ENCODE data around the gene WDFY2. TPM values are rescaled to one million over a fixed set of nuclear protein-coding genes. Genes with fewer than 3 reads are reported as not detected.
A peak's percentile ranks its signal among the peaks of the same experiment; 100 is the strongest.
"Not testable (repeated sequence)": the region's sequence is repeated elsewhere in the genome, so short reads cannot be mapped to it uniquely, and the experiment has no call there.

WDFY2 gene
- total and polyA plus RNA-seq, 4 donors = 4.6 to 27.3 (median 10.9) TPM

GRCh38 chr13:51590231-51590970, 6.1 kb downstream of the WDFY2 start:
- no peak for ATAC-seq (ENCODE audit: insufficient read depth, low FRiP score)

GRCh38 chr13:51590971-51591627, 6.8 kb downstream of the WDFY2 start:
- Histone ChIP-seq H3K9me3 (ENCODE audit: control insufficient read depth in 4 of 4, insufficient read depth in 3 of 4, low read length in 3 of 4) (no peaks in the 10 kb centered on the region), H3K36me3 (ENCODE audit: control insufficient read depth in 4 of 4, insufficient read depth in 4 of 4, low read length in 4 of 4) (no peaks in the 10 kb centered on the region), H3K9ac (ENCODE audit: insufficient read depth in 1 of 2, low read length in 2 of 2) (no peak overlapping the region), H3K4me1 (ENCODE audit: control insufficient read depth in 5 of 5, insufficient read depth in 5 of 5, low read length in 5 of 5) (peaks cover 0 to 26% (median 9%) of the 10 kb centered on the region in 5 donors), H3K27me3 (ENCODE audit: control insufficient read depth in 3 of 3, insufficient read depth in 3 of 3, low read length in 2 of 3) (no peaks in the 10 kb centered on the region), H3K27ac (ENCODE audit: low read depth in 1 of 2, low read length in 1 of 2) (peak overlapping the region in 1 of 2 donors; percentile 65), H3K4me3 (no peak overlapping the region)
- 27 to 33% methylated on average over 4 of the region's 4 CpGs for WGBS, 2 donors
- ATAC-seq (ENCODE audit: insufficient read depth, low FRiP score) = peak; percentile 80
- no peak for TF ChIP-seq CTCF (IDR thresholded peaks at IDR 0.05; ENCODE audit: control extremely low read depth, extremely low read depth)
- DNase-seq = peak; percentile 17 to 77 (median 71)

More at GRCh38 chr13:51590231-51590970, 6.1 kb downstream of the WDFY2 start:
- H3K9ac ChIP-seq (ENCODE audit: insufficient read depth in 1 of 2, low read length in 2 of 2) = peak overlapping the region in 1 of 2 donors; percentile 6
- 28 to 39% methylated on average over 1 of the region's 1 CpG for WGBS, 2 donors
- H3K27me3 ChIP-seq (ENCODE audit: control insufficient read depth in 3 of 3, insufficient read depth in 3 of 3, low read length in 2 of 3) = no peaks in the 10 kb centered on the region
- H3K27ac ChIP-seq (ENCODE audit: low read depth in 1 of 2, low read length in 1 of 2) = peak overlapping the region in 1 of 2 donors; percentile 25
- no peak for TF ChIP-seq CTCF (IDR thresholded peaks at IDR 0.05; ENCODE audit: control extremely low read depth, extremely low read depth)
- DNase-seq = no peak
- H3K9me3 ChIP-seq (ENCODE audit: control insufficient read depth in 4 of 4, insufficient read depth in 3 of 4, low read length in 3 of 4) = no peaks in the 10 kb centered on the region
- H3K4me1 ChIP-seq (ENCODE audit: control insufficient read depth in 5 of 5, insufficient read depth in 5 of 5, low read length in 5 of 5) = peaks cover 0 to 32% (median 9%) of the 10 kb centered on the region in 5 donors
- no peak overlapping the region for H3K4me3 ChIP-seq
- H3K36me3 ChIP-seq (ENCODE audit: control insufficient read depth in 4 of 4, insufficient read depth in 4 of 4, low read length in 4 of 4) = no peaks in the 10 kb centered on the region

GRCh38 chr13:51591938-51592337, 7.7 kb downstream of the WDFY2 start:
- Histone ChIP-seq H3K27ac (ENCODE audit: low read depth in 1 of 2, low read length in 1 of 2) (peak overlapping the region in 1 of 2 donors; percentile 52), H3K4me1 (ENCODE audit: control insufficient read depth in 5 of 5, insufficient read depth in 5 of 5, low read length in 5 of 5) (peaks cover 0 to 25% (median 9%) of the 10 kb centered on the region in 5 donors)
- not testable (repeated sequence) for H3K9ac ChIP-seq (ENCODE audit: insufficient read depth in 1 of 2, low read length in 2 of 2); ATAC-seq (ENCODE audit: insufficient read depth, low FRiP score); H3K9me3 ChIP-seq (ENCODE audit: control insufficient read depth in 4 of 4, insufficient read depth in 3 of 4, low read length in 3 of 4); H3K27me3 ChIP-seq (ENCODE audit: control insufficient read depth in 3 of 3, insufficient read depth in 3 of 3, low read length in 2 of 3); H3K36me3 ChIP-seq (ENCODE audit: control insufficient read depth in 4 of 4, insufficient read depth in 4 of 4, low read length in 4 of 4); H3K4me3 ChIP-seq; DNase-seq
- WGBS, 2 donors = 98 to 100% methylated on average over 1 of the region's 1 CpG

DNA sequence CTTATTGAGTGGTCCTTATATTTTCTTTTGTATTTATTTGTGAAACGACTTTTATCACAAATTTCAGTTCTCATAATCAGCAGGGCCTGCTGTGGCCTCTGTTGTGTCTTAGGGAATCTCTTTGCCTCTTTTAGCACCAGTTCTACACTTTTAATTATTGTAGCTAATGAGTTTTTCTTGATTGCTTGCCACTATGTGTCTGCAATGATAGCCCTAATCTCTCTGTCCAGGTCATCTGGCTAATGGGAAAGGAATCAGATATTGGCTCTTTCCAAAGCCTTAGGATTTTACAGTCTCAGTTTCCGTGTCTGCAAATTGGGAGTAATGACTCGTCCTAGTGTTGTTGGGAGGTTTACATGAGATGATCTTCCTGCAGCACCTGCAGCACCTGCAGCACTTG, 10.2 kb downstream of the WDFY2 start:
- no peak overlapping the region for H3K9ac ChIP-seq (ENCODE audit: insufficient read depth in 1 of 2, low read length in 2 of 2)
- H3K4me1 ChIP-seq (ENCODE audit: control insufficient read depth in 5 of 5, insufficient read depth in 5 of 5, low read length in 5 of 5) = peaks cover 0 to 25% (median 3%) of the 10 kb centered on the region in 5 donors
- H3K9me3 ChIP-seq (ENCODE audit: control insufficient read depth in 4 of 4, insufficient read depth in 3 of 4, low read length in 3 of 4) = no peaks in the 10 kb centered on the region
- H3K4me3 ChIP-seq = no peak overlapping the region
- no peaks in the 10 kb centered on the region for H3K27me3 ChIP-seq (ENCODE audit: control insufficient read depth in 3 of 3, insufficient read depth in 3 of 3, low read length in 2 of 3)
- WGBS, 2 donors = 85 to 89% methylated on average over 3 of the region's 3 CpGs
- ATAC-seq (ENCODE audit: insufficient read depth, low FRiP score) = no peak
- no peak overlapping the region for H3K27ac ChIP-seq (ENCODE audit: low read depth in 1 of 2, low read length in 1 of 2)
- no peak for DNase-seq
- TF ChIP-seq CTCF (IDR thresholded peaks at IDR 0.05; ENCODE audit: control extremely low read depth, extremely low read depth) = no peak
- no peaks in the 10 kb centered on the region for H3K36me3 ChIP-seq (ENCODE audit: control insufficient read depth in 4 of 4, insufficient read depth in 4 of 4, low read length in 4 of 4)

Measured in lung (tissue), 12 donors.